Embryonic facial prominence (tissue), 1 donor: ENCODE results near the gene CYB561.
"Not testable (repeated sequence)": the region's sequence is repeated elsewhere in the genome, so short reads cannot be mapped to it uniquely, and the experiment has no call there.

Experiments used
- DNase-seq: peaks from one replicate; pipeline ENCODE4 v3.0.0-alpha.2; 2016; ENCODE audit errors: extremely low spot score

Gene CYB561

GRCh38 chr17:63479495-63480184 lies 33.5 kb upstream of the CYB561 start:
- no peak for DNase-seq

- peak; percentile 13 for DNase-seq
These were observed 32.8 kb upstream of the CYB561 start for GRCh38 chr17:63478814-63479494.

GRCh38 chr17:63477480-63478440 lies 31.7 kb upstream of the CYB561 start:
- DNase-seq = no peak

GRCh38 chr17:63476854-63477479 lies 30.9 kb upstream of the CYB561 start, which contains the start of gene ACE:
ACE (plus strand) TSS chr17:63477061; CDS start chr17:63477095, 34 bp downstream.
- no peak for DNase-seq

- DNase-seq = no peak
These were observed 30.4 kb upstream of the CYB561 start for GRCh38 chr17:63476459-63476853.

GRCh38 chr17:63475491-63476412 lies 29.6 kb upstream of the CYB561 start:
- DNase-seq = no peak

GRCh38 chr17:63474586-63475460 lies 28.7 kb upstream of the CYB561 start:
- no peak for DNase-seq

- DNase-seq = no peak
These were observed 28.1 kb upstream of the CYB561 start for GRCh38 chr17:63474174-63474573.

GRCh38 chr17:63468099-63468498 lies 22.0 kb upstream of the CYB561 start:
- not testable (repeated sequence) for DNase-seq

GRCh38 chr17:63464691-63465236 lies 18.7 kb upstream of the CYB561 start:
- DNase-seq = no peak

GRCh38 chr17:63463771-63464170 lies 17.7 kb upstream of the CYB561 start:
- DNase-seq = no peak

- no peak for DNase-seq
These were observed 13.9 kb upstream of the CYB561 start for GRCh38 chr17:63460018-63460417.

GRCh38 chr17:63458478-63458877 lies 12.4 kb upstream of the CYB561 start:
- DNase-seq = no peak

- no peak for DNase-seq
These were observed 9.3 kb upstream of the CYB561 start for GRCh38 chr17:63455417-63455816.

- no peak for DNase-seq
These were observed 8.8 kb upstream of the CYB561 start for GRCh38 chr17:63454915-63455314.

GRCh38 chr17:63454357-63454756 lies 8.3 kb upstream of the CYB561 start:
- not testable (repeated sequence) for DNase-seq

GRCh38 chr17:63452962-63453551 lies 7.0 kb upstream of the CYB561 start:
- no peak for DNase-seq

- DNase-seq = no peak
These were observed 6.2 kb upstream of the CYB561 start for GRCh38 chr17:63452046-63452961.
